Measurements from ENCODE around the gene MBNL2.

DNA sequence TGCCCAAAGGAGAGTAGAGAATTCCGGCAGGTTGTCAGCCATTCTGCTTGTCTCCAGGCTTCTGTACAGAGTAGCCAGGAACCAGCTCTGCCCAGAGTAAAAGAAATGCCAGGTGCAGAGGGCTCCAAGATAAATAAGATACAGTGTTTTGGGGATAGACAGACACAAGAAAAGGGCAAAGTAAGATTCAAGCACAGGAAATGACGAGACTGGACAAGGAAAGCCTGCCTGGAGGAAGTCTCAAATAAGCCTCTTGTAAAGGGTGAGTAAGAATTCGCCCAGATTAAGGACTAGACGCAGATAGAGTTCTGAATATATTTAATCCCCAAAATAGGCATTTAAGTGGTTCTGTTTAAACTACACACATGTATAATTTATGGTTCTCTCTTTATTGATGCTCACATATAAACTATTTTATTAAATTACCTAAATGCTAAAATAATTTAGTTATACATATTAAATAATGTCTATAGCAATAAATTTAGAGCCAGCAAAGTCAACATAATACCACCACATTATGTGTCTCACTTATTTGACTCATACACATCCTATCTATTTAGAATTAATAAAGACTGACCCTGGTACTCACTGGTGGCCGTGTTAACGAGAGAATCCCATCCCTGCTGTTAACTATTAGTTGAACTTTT is 113.5 kb downstream of the MBNL2 start:
- TF ChIP-seq, protein P1, sequence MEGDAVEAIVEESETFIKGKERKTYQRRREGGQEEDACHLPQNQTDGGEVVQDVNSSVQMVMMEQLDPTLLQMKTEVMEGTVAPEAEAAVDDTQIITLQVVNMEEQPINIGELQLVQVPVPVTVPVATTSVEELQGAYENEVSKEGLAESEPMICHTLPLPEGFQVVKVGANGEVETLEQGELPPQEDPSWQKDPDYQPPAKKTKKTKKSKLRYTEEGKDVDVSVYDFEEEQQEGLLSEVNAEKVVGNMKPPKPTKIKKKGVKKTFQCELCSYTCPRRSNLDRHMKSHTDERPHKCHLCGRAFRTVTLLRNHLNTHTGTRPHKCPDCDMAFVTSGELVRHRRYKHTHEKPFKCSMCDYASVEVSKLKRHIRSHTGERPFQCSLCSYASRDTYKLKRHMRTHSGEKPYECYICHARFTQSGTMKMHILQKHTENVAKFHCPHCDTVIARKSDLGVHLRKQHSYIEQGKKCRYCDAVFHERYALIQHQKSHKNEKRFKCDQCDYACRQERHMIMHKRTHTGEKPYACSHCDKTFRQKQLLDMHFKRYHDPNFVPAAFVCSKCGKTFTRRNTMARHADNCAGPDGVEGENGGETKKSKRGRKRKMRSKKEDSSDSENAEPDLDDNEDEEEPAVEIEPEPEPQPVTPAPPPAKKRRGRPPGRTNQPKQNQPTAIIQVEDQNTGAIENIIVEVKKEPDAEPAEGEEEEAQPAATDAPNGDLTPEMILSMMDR (conservative IDR thresholded peaks at IDR 0.05; ENCODE audit: low read length), result no peak
- TF ChIP-seq EZH2phosphoT487 (IDR thresholded peaks at IDR 0.05; ENCODE audit: borderline replicate concordance, low read depth, low read length), result no peak

All from OCI-LY7 (cell line).